Body of pancreas (tissue), 4 donors: Measurements from ENCODE around the gene LAMA5. TPM values are rescaled to one million over a fixed set of nuclear protein-coding genes. Genes with fewer than 3 reads are reported as not detected.

ENCODE experiments used
- ATAC-seq: fragments of 150-250 bp; one replicate; pipeline ENCODE4 v1.9.1; 2016
- DNase-seq, 4 donors: peaks; one replicate each; pipeline ENCODE4 v3.0.0-alpha.2; 2019
- H3K27ac ChIP-seq, 4 donors: fragments of 200-600 bp; sonication (generic); 1 replicate in 3 of 4; 2 replicates in 1 of 4; pipeline versions ENCODE4 v1.5.1 to v1.6.1; 2016 to 2019; ENCODE audit warnings: mild to moderate bottlenecking in 1 of 4, mixed read lengths in 1 of 4, moderate library complexity in 1 of 4
- H3K27me3 ChIP-seq, 2 donors: fragments of 200-600 bp; sonication (generic); one replicate each; pipeline ENCODE4 v1.6.0; 2016; ENCODE audit warnings: mild to moderate bottlenecking in 1 of 2
- H3K36me3 ChIP-seq, 2 donors: fragments of 200-600 bp; sonication (generic); replicated peaks in 1 of 2; 2 replicates each; pipeline ENCODE4 v1.5.1; 2016; ENCODE audit warnings: low read depth in 2 of 2; ENCODE audit not compliant: insufficient read depth in 1 of 2
- H3K4me1 ChIP-seq: fragments of 200-600 bp; sonication (generic); one replicate; pipeline ENCODE4 v1.6.0; 2016
- H3K4me3 ChIP-seq, 2 donors: fragments of 200-600 bp; sonication (generic); 1 replicate in 1 of 2; 2 replicates in 1 of 2; pipeline ENCODE4 v1.5.1; 2016 to 2019
- H3K9me3 ChIP-seq, 3 donors: fragments of 200-600 bp; sonication (generic); 1 replicate in 2 of 3; 2 replicates in 1 of 3; pipeline ENCODE4 v1.5.1; 2016
- POLR2A ChIP-seq, 3 donors: fragments of 450-650 bp; IDR thresholded peaks; one replicate each; pipeline ENCODE4 v1.6.1; 2016; ENCODE audit warnings: antibody characterized with exemption in 3 of 3, mild to moderate bottlenecking in 2 of 3
- WGBS, 2 donors: methylation state at CpG; one replicate each; pipeline ENCODE4 v1.1.5; 2017; 5-methylcytosine and 5-hydroxymethylcytosine counted together
- intact Hi-C: fragments of 100-400 bp; cut with DNase I; formaldehyde crosslinking; loops from one replicate; pipeline ENCODE4 v1.15.1; 2023
- total RNA-seq, 2 donors: library from RNA; depleted of rRNA; stranded (reverse); fragments of >200 nt; gene quantifications; one replicate each; pipeline ENCODE4 v1.1.0, GENCODE V29; 2016
- TF ChIP-seq, protein P1 (sequence below), 7 experiments: fragments of 450-650 bp in 4 of 7; fragments of 200-600 bp in 3 of 7; sonication (generic) in 3 of 7; IDR thresholded peaks; one replicate each; pipeline ENCODE4 v1.5.1; 2016 to 2019; ENCODE audit warnings: antibody characterized with exemption in 7 of 7

The LAMA5 gene
- total RNA-seq, 2 donors from 2014 or later: 115 to 185 TPM

DNA sequence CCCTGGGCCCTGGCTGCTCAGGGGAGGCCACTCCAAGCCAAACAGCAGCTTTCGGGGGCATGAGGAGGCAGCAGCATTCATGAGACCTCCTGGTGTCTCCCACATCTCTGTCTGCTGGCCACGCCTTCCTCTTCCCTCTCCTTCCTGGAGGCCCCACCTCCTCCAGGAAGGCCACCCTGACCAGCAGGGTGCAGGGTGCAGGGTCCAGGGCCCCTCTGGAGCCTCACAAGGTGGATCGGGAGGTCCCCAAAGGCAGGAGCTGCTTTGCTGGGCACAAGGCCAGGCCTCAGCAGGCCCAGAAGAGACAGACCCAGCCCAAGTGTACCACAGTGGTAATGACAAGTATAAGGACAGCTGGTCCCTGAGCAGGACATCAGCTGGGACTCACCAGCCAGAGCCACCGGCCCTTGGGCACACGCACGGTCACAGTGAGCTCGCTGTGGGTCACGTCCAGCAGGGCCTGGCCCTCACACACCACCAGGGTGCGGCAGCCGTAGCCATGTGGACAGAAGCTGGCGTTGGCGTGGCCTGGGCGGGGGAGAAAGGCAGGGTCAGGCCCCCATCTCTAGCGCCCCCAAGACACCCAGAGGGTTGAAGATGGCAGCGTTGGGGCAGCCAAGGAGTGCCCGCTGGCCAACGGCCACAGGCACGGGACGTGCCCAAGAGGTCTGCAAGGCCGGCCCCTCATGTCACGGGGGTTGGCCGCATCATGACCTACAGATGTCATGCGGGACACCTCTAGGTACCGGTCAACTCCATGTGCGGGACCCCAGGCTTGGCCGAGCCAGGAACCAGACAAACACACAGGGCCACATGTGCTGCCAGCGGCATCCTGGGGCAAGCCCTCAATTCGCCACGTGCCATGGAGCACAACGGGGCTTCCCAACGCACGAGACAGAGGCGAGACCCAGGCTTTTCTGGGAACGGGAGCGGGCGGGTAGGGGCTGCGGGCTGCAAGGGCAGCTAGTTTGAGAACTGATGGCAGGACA lies 37.4 kb downstream of the LAMA5 start:
- Histone ChIP-seq H3K27ac (no peak overlapping the region), H3K27me3 (no peaks in the 10 kb centered on the region), H3K4me3 (no peak overlapping the region), H3K4me1 (no peaks in the 10 kb centered on the region), H3K36me3 (peaks cover 0 to 29% of the 10 kb centered on the region in 2 donors), H3K9me3 (no peaks in the 10 kb centered on the region)
- 94 to 100% methylated on average over 4 to 32 of the region's 37 CpGs for WGBS, 2 donors
- TF ChIP-seq, protein P1, sequence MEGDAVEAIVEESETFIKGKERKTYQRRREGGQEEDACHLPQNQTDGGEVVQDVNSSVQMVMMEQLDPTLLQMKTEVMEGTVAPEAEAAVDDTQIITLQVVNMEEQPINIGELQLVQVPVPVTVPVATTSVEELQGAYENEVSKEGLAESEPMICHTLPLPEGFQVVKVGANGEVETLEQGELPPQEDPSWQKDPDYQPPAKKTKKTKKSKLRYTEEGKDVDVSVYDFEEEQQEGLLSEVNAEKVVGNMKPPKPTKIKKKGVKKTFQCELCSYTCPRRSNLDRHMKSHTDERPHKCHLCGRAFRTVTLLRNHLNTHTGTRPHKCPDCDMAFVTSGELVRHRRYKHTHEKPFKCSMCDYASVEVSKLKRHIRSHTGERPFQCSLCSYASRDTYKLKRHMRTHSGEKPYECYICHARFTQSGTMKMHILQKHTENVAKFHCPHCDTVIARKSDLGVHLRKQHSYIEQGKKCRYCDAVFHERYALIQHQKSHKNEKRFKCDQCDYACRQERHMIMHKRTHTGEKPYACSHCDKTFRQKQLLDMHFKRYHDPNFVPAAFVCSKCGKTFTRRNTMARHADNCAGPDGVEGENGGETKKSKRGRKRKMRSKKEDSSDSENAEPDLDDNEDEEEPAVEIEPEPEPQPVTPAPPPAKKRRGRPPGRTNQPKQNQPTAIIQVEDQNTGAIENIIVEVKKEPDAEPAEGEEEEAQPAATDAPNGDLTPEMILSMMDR (IDR thresholded peaks at IDR 0.05): no peak
- TF ChIP-seq POLR2A (IDR thresholded peaks at IDR 0.05): no peak
- intact Hi-C loops: no loop called here
- DNase-seq (no peak), ATAC-seq (no peak)

DNA sequence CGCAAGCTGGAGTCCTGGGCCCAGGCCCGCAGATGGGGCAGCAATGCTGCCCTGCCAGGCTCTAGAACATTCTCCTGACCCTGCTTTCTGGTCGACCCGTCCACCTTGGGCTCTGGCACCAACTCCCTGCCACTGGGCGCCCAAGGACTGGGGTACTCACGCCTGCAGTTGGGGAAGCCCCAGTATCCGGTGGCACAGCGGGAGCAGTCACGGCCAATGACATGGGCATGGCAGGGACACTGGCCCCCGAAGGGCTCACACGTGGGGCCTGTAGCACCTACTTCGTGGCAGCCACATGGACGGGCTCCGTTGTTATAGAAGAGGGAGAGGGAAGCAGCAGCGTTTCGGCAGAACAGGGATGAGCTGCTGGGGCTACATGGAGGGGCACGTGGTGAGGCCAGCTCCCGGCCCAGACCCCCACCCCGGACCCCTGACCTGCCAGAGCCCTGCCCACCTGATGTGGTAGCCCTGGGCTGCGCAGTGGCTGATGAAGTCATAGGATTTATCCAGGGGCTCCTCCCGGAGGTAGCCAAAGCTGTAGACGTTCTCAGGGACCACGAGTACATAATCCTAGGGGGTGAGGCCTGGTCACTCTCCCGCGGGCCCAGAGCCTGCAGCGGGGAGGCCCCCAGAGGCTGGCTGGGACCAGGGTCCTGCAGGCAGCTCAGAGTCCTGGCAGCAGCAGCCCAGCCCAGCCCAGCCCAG lies 38.3 kb downstream of the LAMA5 start:
- ATAC-seq (no peak), DNase-seq (no peak)
- TF ChIP-seq, protein P1 (IDR thresholded peaks at IDR 0.05): no peak
- Histone ChIP-seq H3K27me3 (no peaks in the 10 kb centered on the region), H3K36me3 (peaks cover 0 to 27% of the 10 kb centered on the region in 2 donors), H3K4me3 (no peak overlapping the region), H3K27ac (no peak overlapping the region), H3K9me3 (no peaks in the 10 kb centered on the region), H3K4me1 (no peaks in the 10 kb centered on the region)
- 91% methylated on average over 26 of the region's 26 CpGs; no CpG with 5 or more reads in 1 of the 2 donors for WGBS, 2 donors
- intact Hi-C loops: no loop called here

DNA sequence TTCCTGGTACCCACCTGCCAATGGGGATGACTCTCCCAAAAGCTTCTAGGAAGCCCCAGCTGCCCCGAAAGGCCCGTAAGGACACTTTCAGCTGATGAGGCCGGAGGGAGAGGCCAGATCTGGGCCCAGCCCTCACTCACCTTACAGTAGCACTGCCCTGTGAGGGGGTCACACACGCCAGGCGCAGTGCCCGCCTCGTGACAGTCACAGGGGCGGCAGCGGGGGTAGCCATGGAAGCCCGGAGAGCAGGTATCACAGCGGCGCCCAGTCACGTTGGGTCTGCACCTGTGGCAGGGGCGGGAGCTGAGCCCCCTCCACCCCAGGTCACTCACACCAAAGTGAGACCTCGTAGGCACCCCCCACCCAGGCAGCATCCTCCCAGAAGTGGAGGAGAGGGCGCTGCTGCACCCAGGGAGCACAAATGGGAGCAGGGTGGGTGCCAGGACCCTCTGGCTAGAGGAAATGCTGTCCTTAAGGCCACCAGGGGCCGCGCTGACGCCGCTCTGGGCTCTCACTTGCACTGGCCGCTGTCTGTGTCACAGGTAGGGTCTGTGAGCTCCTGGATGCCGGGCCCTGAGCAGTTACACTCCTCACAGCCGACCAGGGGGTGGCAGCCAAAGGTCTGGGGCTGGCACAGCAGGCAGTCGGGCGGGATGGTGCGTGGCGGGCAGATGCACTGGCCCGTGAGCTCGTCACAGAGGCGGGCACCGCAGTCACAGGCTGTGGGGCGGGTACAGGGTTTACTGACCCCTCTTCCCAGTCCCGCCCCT lies 39.2 kb downstream of the LAMA5 start:
- DNase-seq (no peak), ATAC-seq (no peak)
- TF ChIP-seq, protein P1 (IDR thresholded peaks at IDR 0.05): no peak
- no peak for TF ChIP-seq POLR2A (IDR thresholded peaks at IDR 0.05)
- Histone ChIP-seq H3K4me1 (no peaks in the 10 kb centered on the region), H3K4me3 (no peak overlapping the region), H3K36me3 (peaks cover 0 to 26% of the 10 kb centered on the region in 2 donors), H3K9me3 (no peaks in the 10 kb centered on the region), H3K27me3 (no peaks in the 10 kb centered on the region), H3K27ac (no peak overlapping the region)
- 90 to 91% methylated on average over 23 to 30 of the region's 33 CpGs for WGBS, 2 donors
- intact Hi-C loops: no loop called here

DNA sequence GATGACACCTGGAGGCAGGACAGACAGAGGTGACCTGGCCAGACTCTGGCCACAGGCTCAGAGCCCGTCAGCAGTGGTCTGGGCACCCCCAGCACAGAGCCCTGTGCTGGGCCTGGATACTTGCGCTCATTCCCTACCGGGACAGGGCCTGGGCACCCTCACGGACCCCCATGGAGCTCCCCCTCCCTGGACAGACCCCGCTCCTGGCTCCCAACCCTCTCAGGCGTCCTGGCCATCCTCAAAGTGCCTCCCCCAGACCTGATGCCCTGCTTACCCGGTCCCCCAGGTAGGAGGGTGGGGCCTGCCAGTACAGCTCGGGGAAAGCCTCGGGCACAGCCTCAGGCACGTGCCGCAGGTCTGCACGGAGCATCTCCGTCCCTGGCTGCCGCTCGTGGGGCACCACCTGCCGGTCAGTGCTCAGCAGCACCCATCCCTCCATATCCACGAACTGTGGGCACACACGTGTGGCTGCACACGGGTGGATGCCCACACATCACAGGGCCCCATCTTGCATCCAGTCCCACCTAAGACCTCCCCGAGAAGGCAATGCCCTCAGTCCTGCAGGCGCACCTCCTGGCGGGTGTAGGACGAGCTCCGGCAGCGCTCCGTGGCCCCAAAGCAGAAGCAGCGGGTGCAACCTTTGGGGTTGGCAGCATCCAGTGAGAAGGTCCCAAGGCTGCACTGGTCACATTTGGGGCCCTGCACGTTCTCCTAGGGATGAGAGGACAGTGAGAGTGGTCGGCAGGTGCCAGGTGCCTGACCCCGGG lies 40.0 kb downstream of the LAMA5 start:
- Histone ChIP-seq H3K27me3 (no peaks in the 10 kb centered on the region), H3K36me3 (peaks cover 0 to 26% of the 10 kb centered on the region in 2 donors), H3K9me3 (no peaks in the 10 kb centered on the region), H3K4me1 (no peaks in the 10 kb centered on the region), H3K27ac (no peak overlapping the region), H3K4me3 (no peak overlapping the region)
- intact Hi-C loops: no loop called here
- ATAC-seq (no peak), DNase-seq (no peak)
- TF ChIP-seq, protein P1 (IDR thresholded peaks at IDR 0.05): no peak
- TF ChIP-seq POLR2A (IDR thresholded peaks at IDR 0.05): no peak
- 87 to 93% methylated on average over 13 to 27 of the region's 30 CpGs for WGBS, 2 donors
